ENCODE data around the gene RNPS1.

RNPS1 gene

DNA sequence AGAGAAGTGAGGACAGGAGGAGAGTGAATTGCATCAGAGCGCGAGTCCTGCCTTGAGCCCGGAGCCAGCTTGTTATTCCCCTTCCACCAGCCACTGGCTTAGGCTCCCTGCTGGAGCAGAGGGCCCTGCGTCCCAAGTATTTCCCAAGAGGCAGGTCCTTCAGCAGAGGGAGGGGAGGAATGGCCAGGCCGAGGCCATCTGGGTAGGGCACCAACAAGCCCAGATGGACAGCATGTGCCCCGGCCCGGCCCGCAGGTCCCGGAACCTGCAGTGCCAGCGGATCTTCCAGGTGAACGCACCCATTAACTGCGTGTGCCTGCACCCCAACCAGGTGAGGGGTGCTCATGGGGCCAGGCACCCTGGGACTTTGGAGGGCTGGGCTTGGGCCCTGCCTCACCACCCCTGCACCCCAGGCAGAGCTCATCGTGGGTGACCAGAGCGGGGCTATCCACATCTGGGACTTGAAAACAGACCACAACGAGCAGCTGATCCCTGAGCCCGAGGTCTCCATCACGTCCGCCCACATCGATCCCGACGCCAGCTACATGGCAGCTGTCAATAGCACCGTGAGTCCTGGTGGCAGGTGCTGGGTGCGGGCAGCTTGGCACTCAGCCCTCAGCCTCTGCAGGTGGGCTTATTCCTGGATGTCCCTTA, 61.0 kb downstream of the RNPS1 start:
- Histone ChIP-seq H3K27ac (peak overlapping the region in 4 of 11 experiments; percentile 6 to 87 (median 21); a peak in 1 of 22 replicates), H3K9me3 (replicated peaks in 1 of 11) (no peaks in the 10 kb centered on the region), H3K4me2 (peak overlapping the region; percentile 95 to 100 (median 97); a peak in 20 of 22 replicates), H3K36me3 (peaks cover 37 to 53% (median 44%) of the 10 kb centered on the region in 11 experiments), H3K4me1 (peaks cover 27 to 43% (median 36%) of the 10 kb centered on the region in 10 experiments), H4K20me1 (peaks cover 0 to 53% (median 20%) of the 10 kb centered on the region in 11 experiments; a peak in 16 of 22 replicates), H3K9ac (peak overlapping the region; percentile 15 to 99 (median 95); a peak in 19 of 22 replicates), H3K4me3 (peak overlapping the region in 6 of 10 experiments; percentile 70 to 84 (median 75); a peak in 8 of 20 replicates), H3K27me3 (peaks cover 0 to 9% (median under 1%) of the 10 kb centered on the region in 11 experiments; a peak in 6 of 22 replicates)
- TF ChIP-seq Cebpa-rat (IDR thresholded peaks at IDR 0.05) = no peak

DNA sequence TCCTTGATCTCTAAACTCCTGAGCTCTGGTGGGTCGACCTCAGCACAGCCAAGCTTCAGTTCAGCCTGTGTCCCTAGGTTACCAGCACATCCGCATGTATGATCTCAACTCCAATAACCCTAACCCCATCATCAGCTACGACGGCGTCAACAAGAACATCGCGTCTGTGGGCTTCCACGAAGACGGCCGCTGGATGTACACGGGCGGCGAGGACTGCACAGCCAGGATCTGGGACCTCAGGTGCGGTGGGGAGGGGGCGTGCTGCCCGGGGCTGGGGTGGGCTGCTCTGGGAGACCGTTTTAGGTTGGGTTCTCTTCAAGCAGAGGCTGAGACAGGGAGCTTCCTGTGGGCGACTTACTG, 61.5 kb downstream of the RNPS1 start:
- H3K27me3 ChIP-seq = peaks cover 0 to 14% (median 4%) of the 10 kb centered on the region in 11 experiments; a peak in 7 of 22 replicates
- no peaks in the 10 kb centered on the region for H3K9me3 ChIP-seq (replicated peaks in 1 of 11)
- peak overlapping the region; percentile 90 to 99 (median 95) for H3K9ac ChIP-seq
- peaks cover 27 to 38% (median 32%) of the 10 kb centered on the region in 10 experiments for H3K4me1 ChIP-seq
- no peak for TF ChIP-seq Cebpa-rat (IDR thresholded peaks at IDR 0.05)
- peak overlapping the region; percentile 95 to 100 (median 97) for H3K4me2 ChIP-seq
- H3K27ac ChIP-seq = peak overlapping the region; percentile 87 to 99 (median 96); a peak in 19 of 22 replicates
- peak overlapping the region; percentile 62 to 86 (median 72) for H3K4me3 ChIP-seq
- H4K20me1 ChIP-seq = peaks cover 0 to 48% (median 15%) of the 10 kb centered on the region in 11 experiments; a peak in 13 of 22 replicates
- peaks cover 32 to 48% (median 41%) of the 10 kb centered on the region in 11 experiments for H3K36me3 ChIP-seq

DNA sequence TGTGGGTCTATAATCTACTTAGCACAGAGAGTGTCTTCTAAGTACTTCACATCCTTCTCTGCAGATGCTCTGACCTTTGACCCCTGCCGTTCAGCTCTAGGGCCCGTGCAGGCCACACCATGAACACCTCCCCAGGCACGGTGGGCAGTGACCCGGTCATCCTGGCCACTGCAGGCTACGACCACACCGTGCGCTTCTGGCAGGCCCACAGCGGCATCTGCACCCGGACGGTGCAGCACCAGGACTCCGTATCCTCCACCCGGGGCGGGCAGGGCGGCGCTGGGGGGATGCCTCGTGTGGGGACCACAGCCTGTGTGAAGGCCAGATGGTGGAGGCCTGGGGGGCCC, 62.0 kb downstream of the RNPS1 start:
- no peaks in the 10 kb centered on the region for H3K9me3 ChIP-seq (replicated peaks in 1 of 11)
- peaks cover 0 to 16% (median 4%) of the 10 kb centered on the region in 11 experiments; a peak in 8 of 22 replicates for H3K27me3 ChIP-seq
- H3K4me2 ChIP-seq = peak overlapping the region; percentile 95 to 100 (median 97)
- H3K9ac ChIP-seq = peak overlapping the region; percentile 90 to 99 (median 95)
- H3K4me1 ChIP-seq = peaks cover 27 to 33% (median 31%) of the 10 kb centered on the region in 10 experiments
- H3K4me3 ChIP-seq = peak overlapping the region; percentile 62 to 86 (median 72)
- TF ChIP-seq Cebpa-rat (IDR thresholded peaks at IDR 0.05) = no peak
- peaks cover 31 to 44% (median 41%) of the 10 kb centered on the region in 11 experiments for H3K36me3 ChIP-seq
- H4K20me1 ChIP-seq = peaks cover 0 to 43% (median 13%) of the 10 kb centered on the region in 11 experiments; a peak in 12 of 22 replicates
- peak overlapping the region; percentile 87 to 99 (median 96); a peak in 21 of 22 replicates for H3K27ac ChIP-seq

DNA sequence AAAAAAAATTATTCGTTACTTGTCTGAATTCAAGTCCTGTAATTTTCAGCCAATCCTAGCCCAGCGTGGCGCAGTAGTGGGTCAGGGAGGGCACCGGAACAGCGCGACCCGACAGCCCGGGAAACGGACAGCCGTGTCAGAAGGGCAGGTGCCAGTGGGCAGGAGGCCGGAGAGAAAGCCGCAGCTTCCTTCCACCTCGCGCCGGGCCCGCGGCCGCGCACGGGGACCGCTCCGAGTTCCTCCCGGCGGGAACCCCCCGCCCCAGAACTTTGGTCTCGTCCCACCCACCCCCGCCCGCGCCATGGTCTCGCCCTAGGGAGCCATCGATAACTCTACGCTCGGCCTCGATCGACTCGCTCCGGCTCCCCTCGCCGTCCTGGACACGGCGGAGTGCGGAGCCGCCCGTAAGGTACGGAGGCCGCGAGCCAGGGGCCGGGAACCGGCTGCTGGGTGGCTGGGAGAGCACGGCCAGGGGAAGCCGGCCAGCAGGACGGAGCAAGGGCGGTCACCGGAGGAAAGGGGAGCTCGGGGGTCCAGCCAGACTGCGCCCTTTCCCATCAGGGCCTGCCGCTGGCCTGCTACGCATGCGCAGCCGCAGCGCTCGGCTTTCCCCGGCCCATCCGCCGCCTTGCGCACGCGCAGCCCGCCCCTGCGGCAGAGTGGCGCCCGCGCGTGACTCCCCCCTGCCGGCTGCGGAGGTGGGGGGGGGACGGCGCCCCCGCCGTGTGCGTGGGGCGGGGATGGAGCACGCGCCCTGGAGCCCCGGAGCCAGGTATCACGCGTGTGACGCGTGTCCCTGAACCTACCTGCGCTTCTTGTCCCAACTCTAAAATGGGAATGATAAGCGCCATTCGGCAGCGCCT, 62.6 kb downstream of the RNPS1 start, which contains the start of gene MLST8:
TSS of gene MLST8 (plus strand) at position 351 of the 863 bp plus-strand sequence. CDS start 632 bp downstream, outside the sequence.
- peak within 1 kb of the TSS; percentile 87 to 99 (median 96) for H3K27ac ChIP-seq

DNA sequence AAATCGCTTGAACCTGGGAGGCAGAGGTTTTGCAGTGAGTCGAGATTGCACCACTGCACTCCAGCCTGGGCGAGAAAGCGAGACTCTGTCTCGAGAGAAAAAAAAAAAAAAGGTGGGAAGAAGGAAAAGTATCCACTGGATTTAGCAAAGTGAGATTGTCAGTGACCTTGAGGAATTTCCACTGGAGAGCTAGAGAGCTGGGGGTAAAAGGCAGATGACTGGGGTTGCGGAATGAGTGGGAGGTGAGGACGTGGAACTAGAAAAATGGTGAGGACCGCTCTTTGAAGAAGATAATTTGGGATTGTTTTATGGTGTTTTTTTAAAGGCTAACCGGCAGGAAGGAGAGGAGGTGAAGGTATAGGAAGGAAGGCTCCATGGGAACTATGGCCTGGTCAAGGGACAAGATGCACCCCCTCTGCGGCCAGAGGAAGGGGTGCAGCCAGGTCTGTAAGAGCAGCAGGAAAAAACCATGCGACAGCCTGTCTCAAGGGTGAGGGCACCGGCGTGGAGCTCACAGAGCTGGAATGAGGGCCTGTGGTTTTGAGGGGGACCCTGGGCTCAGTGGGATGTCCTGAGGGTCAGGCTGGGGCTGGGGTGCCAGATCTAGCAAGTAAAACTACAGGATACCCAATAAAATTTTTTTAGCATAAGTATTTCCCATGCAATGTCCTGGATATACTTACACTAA, 63.4 kb downstream of the RNPS1 start:
- Histone ChIP-seq H3K4me3 (peak overlapping the region; percentile 62 to 86 (median 72)), H3K36me3 (peaks cover 28 to 30% (median 29%) of the 10 kb centered on the region in 11 experiments), H3K9me3 (replicated peaks in 1 of 11) (no peaks in the 10 kb centered on the region), H3K4me1 (peaks cover 27 to 33% (median 31%) of the 10 kb centered on the region in 10 experiments), H3K9ac (peak overlapping the region; percentile 90 to 99 (median 95)), H4K20me1 (peaks cover 0 to 35% (median 6%) of the 10 kb centered on the region in 11 experiments; a peak in 11 of 22 replicates), H3K27ac (peak overlapping the region; percentile 87 to 99 (median 96)), H3K4me2 (peak overlapping the region; percentile 82 to 99 (median 89)), H3K27me3 (peaks cover 6 to 29% (median 15%) of the 10 kb centered on the region in 11 experiments)
- TF ChIP-seq Cebpa-rat (IDR thresholded peaks at IDR 0.05) = no peak

More for the DNA sequence above, 62.6 kb downstream of the RNPS1 start, which contains the start of gene MLST8:
- H3K27me3 ChIP-seq = peaks cover 0 to 21% (median 8%) of the 10 kb centered on the region in 11 experiments; a peak in 17 of 22 replicates
- peaks cover 0 to 37% (median 7%) of the 10 kb centered on the region in 11 experiments; a peak in 11 of 22 replicates for H4K20me1 ChIP-seq
- peak within 1 kb of the TSS; percentile 90 to 99 (median 95) for H3K9ac ChIP-seq
- TF ChIP-seq Cebpa-rat (IDR thresholded peaks at IDR 0.05) = no peak
- no peaks in the 10 kb centered on the region for H3K9me3 ChIP-seq (replicated peaks in 1 of 11)
- H3K4me3 ChIP-seq = peak within 1 kb of the TSS; percentile 62 to 86 (median 72)
- peaks cover 27 to 33% (median 31%) of the 10 kb centered on the region in 10 experiments for H3K4me1 ChIP-seq
- H3K36me3 ChIP-seq = peaks cover 31 to 38% (median 37%) of the 10 kb centered on the region in 11 experiments
- H3K4me2 ChIP-seq = peak within 1 kb of the TSS; percentile 95 to 100 (median 97)

Data from BLaER1 treated with 17β-estradiol and CSF1 and Interleukin-3, amounts not matched to agents 10 nM and 100 nM (cell line).